Measurements from ENCODE around the gene GNG14. TPM values are rescaled to one million over a fixed set of nuclear protein-coding genes. Genes with fewer than 3 reads are reported as not detected.
A peak's percentile ranks its signal among the peaks of the same experiment; 100 is the strongest.
"Not testable (repeated sequence)": the region's sequence is repeated elsewhere in the genome, so short reads cannot be mapped to it uniquely, and the experiment has no call there.

Gene GNG14
- total and polyA plus RNA-seq, 8 donors: not detected

GRCh38 chr19:12642506-12642905 is 45.3 kb upstream of the GNG14 start:
- intact Hi-C loops (cut with DNase I): no loop called here
- Histone ChIP-seq H3K9me3 (no peaks in the 10 kb centered on the region), H3K4me3 (no peak overlapping the region), H3K36me3 (no peaks in the 10 kb centered on the region), H3K27ac (no peak overlapping the region), H3K4me1 (no peaks in the 10 kb centered on the region), H3K27me3 (no peaks in the 10 kb centered on the region)
- ATAC-seq: no peak
- TF ChIP-seq, protein P1, sequence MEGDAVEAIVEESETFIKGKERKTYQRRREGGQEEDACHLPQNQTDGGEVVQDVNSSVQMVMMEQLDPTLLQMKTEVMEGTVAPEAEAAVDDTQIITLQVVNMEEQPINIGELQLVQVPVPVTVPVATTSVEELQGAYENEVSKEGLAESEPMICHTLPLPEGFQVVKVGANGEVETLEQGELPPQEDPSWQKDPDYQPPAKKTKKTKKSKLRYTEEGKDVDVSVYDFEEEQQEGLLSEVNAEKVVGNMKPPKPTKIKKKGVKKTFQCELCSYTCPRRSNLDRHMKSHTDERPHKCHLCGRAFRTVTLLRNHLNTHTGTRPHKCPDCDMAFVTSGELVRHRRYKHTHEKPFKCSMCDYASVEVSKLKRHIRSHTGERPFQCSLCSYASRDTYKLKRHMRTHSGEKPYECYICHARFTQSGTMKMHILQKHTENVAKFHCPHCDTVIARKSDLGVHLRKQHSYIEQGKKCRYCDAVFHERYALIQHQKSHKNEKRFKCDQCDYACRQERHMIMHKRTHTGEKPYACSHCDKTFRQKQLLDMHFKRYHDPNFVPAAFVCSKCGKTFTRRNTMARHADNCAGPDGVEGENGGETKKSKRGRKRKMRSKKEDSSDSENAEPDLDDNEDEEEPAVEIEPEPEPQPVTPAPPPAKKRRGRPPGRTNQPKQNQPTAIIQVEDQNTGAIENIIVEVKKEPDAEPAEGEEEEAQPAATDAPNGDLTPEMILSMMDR (IDR thresholded peaks at IDR 0.05): no peak
- WGBS, 2 donors: 78 to 89% methylated on average over 26 of the region's 26 CpGs
- no peak for FAIRE-seq
- DNase-seq: peak in 1 of 6 donors; percentile 61

DNA sequence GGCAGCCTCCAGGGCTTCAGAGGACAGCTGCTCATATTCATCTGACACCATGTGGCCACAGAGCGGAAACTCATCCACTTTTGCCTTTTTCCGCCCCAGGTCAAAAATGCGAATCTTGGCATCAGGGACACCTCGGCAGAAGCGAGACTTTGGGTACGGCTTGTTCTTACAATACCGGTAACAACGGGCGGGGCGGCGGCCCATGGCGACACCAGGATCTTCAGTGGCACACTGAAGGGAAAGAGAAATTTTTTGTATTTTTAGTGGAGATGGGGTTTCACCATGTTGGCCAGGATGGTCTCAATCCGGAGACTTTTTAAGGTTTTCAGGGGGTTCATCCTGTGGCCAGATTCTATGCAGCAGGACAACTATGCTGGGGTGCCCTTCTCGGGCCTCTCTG is 44.1 kb upstream of the GNG14 start:
- H3K27me3 ChIP-seq, FAIRE-seq: not testable (repeated sequence)

GRCh38 chr19:12646551-12646950 is 41.2 kb upstream of the GNG14 start:
- TF ChIP-seq, protein P1 (IDR thresholded peaks at IDR 0.05): no peak
- Histone ChIP-seq H3K27ac (no peak overlapping the region), H3K4me1 (peaks cover 0 to 7% (median 6%) of the 10 kb centered on the region in 3 donors), H3K9me3 (no peaks in the 10 kb centered on the region), H3K36me3 (no peaks in the 10 kb centered on the region), H3K4me3 (no peak overlapping the region), H3K27me3 (no peaks in the 10 kb centered on the region)
- intact Hi-C loops (cut with DNase I): no loop called here
- WGBS, 2 donors: 88 to 98% methylated on average over 10 of the region's 10 CpGs
- FAIRE-seq: no peak
- peak in 1 of 6 donors; percentile 29 for DNase-seq
- no peak for ATAC-seq

More for the DNA sequence above, 44.1 kb upstream of the GNG14 start:
- peak in 1 of 6 donors; percentile 18 for DNase-seq
- intact Hi-C loops (cut with DNase I); H3K27ac ChIP-seq; H3K4me3 ChIP-seq; H3K36me3 ChIP-seq; H3K4me1 ChIP-seq; ATAC-seq; H3K9me3 ChIP-seq: not testable (repeated sequence)
- 91 to 93% methylated on average over 14 of the region's 14 CpGs for WGBS, 2 donors

DNA sequence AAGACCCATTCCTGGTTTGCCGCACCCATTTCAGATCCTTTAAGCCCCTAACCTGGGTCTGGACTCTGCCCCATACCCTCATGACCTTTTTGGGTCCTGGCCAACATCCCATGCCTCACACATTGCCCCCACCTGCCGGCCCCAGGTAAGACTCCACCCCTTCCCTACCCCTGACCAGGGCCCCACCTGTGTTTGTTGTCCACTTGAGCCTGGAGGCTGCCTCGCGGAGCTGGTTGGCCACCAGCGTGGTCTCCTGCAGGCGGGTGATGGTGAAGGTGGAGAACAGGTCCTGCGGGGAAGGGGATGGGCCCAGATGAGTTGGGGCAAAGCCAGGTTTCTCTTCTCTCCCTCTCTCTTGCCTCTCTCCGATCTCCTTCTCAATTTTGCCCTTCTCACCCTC is 40.8 kb upstream of the GNG14 start:
- intact Hi-C loops (cut with DNase I): no loop called here
- WGBS, 2 donors: 50 to 56% methylated on average over 8 of the region's 8 CpGs
- no peaks in the 10 kb centered on the region for H3K9me3 ChIP-seq
- peak in 1 of 4 donors; percentile 2 for ATAC-seq
- FAIRE-seq: no peak
- H3K27ac ChIP-seq: no peak overlapping the region
- TF ChIP-seq, protein P1 (IDR thresholded peaks at IDR 0.05): no peak
- H3K36me3 ChIP-seq: no peaks in the 10 kb centered on the region
- H3K4me1 ChIP-seq: peaks cover 0 to 7% (median 6%) of the 10 kb centered on the region in 3 donors
- H3K4me3 ChIP-seq: peak overlapping the region in 1 of 4 donors; percentile 43
- H3K27me3 ChIP-seq: no peaks in the 10 kb centered on the region
- DNase-seq: peak in 2 of 6 donors; percentile 59 to 76

GRCh38 chr19:12647490-12648071 is 40.2 kb upstream of the GNG14 start:
- no peak for FAIRE-seq
- peak; percentile 94 to 98 (median 97) for ATAC-seq
- Histone ChIP-seq H3K36me3 (no peaks in the 10 kb centered on the region), H3K4me3 (peak overlapping the region in 2 of 4 donors; percentile 36 to 43), H3K27me3 (no peaks in the 10 kb centered on the region), H3K4me1 (peaks cover 0 to 7% (median 6%) of the 10 kb centered on the region in 3 donors), H3K9me3 (no peaks in the 10 kb centered on the region), H3K27ac (no peak overlapping the region)
- 2 to 5% methylated on average over 27 to 31 of the region's 31 CpGs for whole genome bisulfite sequencing, 2 donors
- TF ChIP-seq, protein P1 (IDR thresholded peaks at IDR 0.05): no peak
- peak; percentile 72 to 94 (median 90) for DNase-seq
- intact Hi-C loops (cut with DNase I): no loop called here

Data from pancreas (tissue), 10 donors.